ENCODE data around the gene FIG4. TPM values are rescaled to one million over a fixed set of nuclear protein-coding genes. Genes with fewer than 3 reads are reported as not detected.

Gene FIG4
- polyA plus RNA-seq, 3 donors, result 27.2 to 65.3 (median 53.7) TPM

- no peak overlapping the region for H3K4me2 ChIP-seq (replicated peaks; ENCODE audit: extremely low read depth, low read length, poor library complexity, severe bottlenecking)
- no peak for DNase-seq
- TF ChIP-seq CTCF (IDR thresholded peaks at IDR 0.05), result no peak
These were observed 69.1 kb downstream of the FIG4 start for GRCh38 chr6:109760208-109760607.

GRCh38 chr6:109762166-109762565, 71.1 kb downstream of the FIG4 start:
- DNase-seq, result no peak
- Mint-ChIP-seq H3K36me3 (peaks cover 61 to 72% of the 10 kb centered on the region in 2 donors), H3K4me3 (no peak overlapping the region), H3K27me3 (ENCODE audit: low read depth in 3 of 3) (no peaks in the 10 kb centered on the region), H3K27ac (peak overlapping the region in 1 of 7 donors; percentile 78), H3K4me1 (peaks cover 3% of the 10 kb centered on the region), H3K9me3 (peaks cover 0 to 11% (median 3%) of the 10 kb centered on the region in 7 donors)
- Histone ChIP-seq H3K4me1 (ENCODE audit: control insufficient read depth in 1 of 2, insufficient read depth in 2 of 2, low read length in 2 of 2) (no peaks in the 10 kb centered on the region), H3K36me3 (replicated peaks in 1 of 2; ENCODE audit: control insufficient read depth in 1 of 2, insufficient read depth in 2 of 2, low read length in 2 of 2) (peaks cover 36 to 79% of the 10 kb centered on the region in 2 donors), H3K9me3 (replicated peaks in 1 of 2; ENCODE audit: control insufficient read depth in 1 of 2, insufficient read depth in 1 of 2, low read length in 2 of 2) (no peaks in the 10 kb centered on the region), H3K9ac (ENCODE audit: insufficient read depth, low read length, poor library complexity, severe bottlenecking) (no peak overlapping the region), H3K4me2 (replicated peaks; ENCODE audit: extremely low read depth, low read length, poor library complexity, severe bottlenecking) (no peak overlapping the region), H3K4me3 (replicated peaks in 1 of 3; ENCODE audit: low read depth in 2 of 3, low read length in 3 of 3) (no peak overlapping the region), H3K79me2 (ENCODE audit: insufficient read depth, low read length) (no peaks in the 10 kb centered on the region), H4K20me1 (ENCODE audit: insufficient read depth, low read length) (no peaks in the 10 kb centered on the region), H3K27ac (ENCODE audit: low read depth in 1 of 2, low read length in 2 of 2) (no peak overlapping the region), H3K27me3 (ENCODE audit: control insufficient read depth in 2 of 2, insufficient read depth in 2 of 2, low read length in 2 of 2) (no peaks in the 10 kb centered on the region), H2AFZ (ENCODE audit: insufficient read depth, low read depth, low read length, poor library complexity, severe bottlenecking) (no peak overlapping the region)
- WGBS (ENCODE audit: insufficient coverage), result 100% methylated on average over 1 of the region's 2 CpGs
- intact Hi-C loops (cut with micrococcal nuclease), result no loop called here
- TF ChIP-seq CTCF (IDR thresholded peaks at IDR 0.05), result no peak

More at GRCh38 chr6:109760208-109760607, 69.1 kb downstream of the FIG4 start:
- Mint-ChIP-seq H3K36me3 (peaks cover 64 to 74% of the 10 kb centered on the region in 2 donors), H3K27ac (peak overlapping the region in 1 of 7 donors; percentile 1), H3K4me1 (peaks cover 3% of the 10 kb centered on the region), H3K9me3 (peaks cover 3 to 23% (median 12%) of the 10 kb centered on the region in 7 donors), H3K4me3 (no peak overlapping the region), H3K27me3 (ENCODE audit: low read depth in 3 of 3) (no peaks in the 10 kb centered on the region)
- no peaks in the 10 kb centered on the region for H4K20me1 ChIP-seq (ENCODE audit: insufficient read depth, low read length)
- no peak overlapping the region for H2AFZ ChIP-seq (ENCODE audit: insufficient read depth, low read depth, low read length, poor library complexity, severe bottlenecking)
- H3K79me2 ChIP-seq (ENCODE audit: insufficient read depth, low read length), result no peaks in the 10 kb centered on the region
- H3K27me3 ChIP-seq (ENCODE audit: control insufficient read depth in 2 of 2, insufficient read depth in 2 of 2, low read length in 2 of 2), result no peaks in the 10 kb centered on the region
- H3K4me1 ChIP-seq (ENCODE audit: control insufficient read depth in 1 of 2, insufficient read depth in 2 of 2, low read length in 2 of 2), result no peaks in the 10 kb centered on the region
- no peak overlapping the region for H3K4me3 ChIP-seq (replicated peaks in 1 of 3; ENCODE audit: low read depth in 2 of 3, low read length in 3 of 3)
- intact Hi-C loops (cut with micrococcal nuclease), result no loop called here
- peaks cover 20 to 65% of the 10 kb centered on the region in 2 donors for H3K36me3 ChIP-seq (replicated peaks in 1 of 2; ENCODE audit: control insufficient read depth in 1 of 2, insufficient read depth in 2 of 2, low read length in 2 of 2)
- no CpG with 5 or more reads among the region's 2 CpGs for WGBS (ENCODE audit: insufficient coverage)
- H3K9me3 ChIP-seq (replicated peaks in 1 of 2; ENCODE audit: control insufficient read depth in 1 of 2, insufficient read depth in 1 of 2, low read length in 2 of 2), result no peaks in the 10 kb centered on the region
- no peak overlapping the region for H3K9ac ChIP-seq (ENCODE audit: insufficient read depth, low read length, poor library complexity, severe bottlenecking)
- H3K27ac ChIP-seq (ENCODE audit: low read depth in 1 of 2, low read length in 2 of 2), result peak overlapping the region in 1 of 2 donors; percentile 23
